Measurements from ENCODE around the gene NUTM2E.
"Not testable (repeated sequence)": the region's sequence is repeated elsewhere in the genome, so short reads cannot be mapped to it uniquely, and the experiment has no call there.

Gene NUTM2E

GRCh38 chr10:79866903-79867551 lies 40.5 kb downstream of the NUTM2E start:
- not testable (repeated sequence) for DNase-seq (ENCODE audit: low spot score)

GRCh38 chr10:79868023-79868422 lies 41.5 kb downstream of the NUTM2E start:
- DNase-seq (ENCODE audit: low spot score): not testable (repeated sequence)

- not testable (repeated sequence) for DNase-seq (ENCODE audit: low spot score)
These were observed 43.0 kb downstream of the NUTM2E start for GRCh38 chr10:79869439-79870097.

GRCh38 chr10:79871729-79872128 lies 45.2 kb downstream of the NUTM2E start:
- not testable (repeated sequence) for DNase-seq (ENCODE audit: low spot score)

Measured in putamen (tissue), 1 donor.